MCF 10A (cell line): ENCODE results near the gene PTCD1. TPM values are rescaled to one million over a fixed set of nuclear protein-coding genes. Genes with fewer than 3 reads are reported as not detected.

Experiments used
- BruUV-seq: library from RNA; stranded (reverse); fragments of 400-500 nt; replicated peaks from 2 replicates; lab custom pipeline; 2021; lab: Mats Ljungman, UMichigan
- CTCF ChIA-PET: fragments of 300-600 bp; sonication (Branson Sonifier 250); formaldehyde crosslinking; extraction: SDS; loops from one replicate; lab custom pipeline; 2021; ENCODE audit warnings: antibody characterized with exemption, inconsistent platforms; lab: Yijun Ruan, JAX
- POLR2A ChIA-PET: fragments of 300-600, 350-650 bp; sonication (Branson Sonifier 250); formaldehyde crosslinking; extraction: SDS; loops from one replicate; lab custom pipeline; 2020; ENCODE audit warnings: antibody characterized with exemption, inconsistent platforms; lab: Yijun Ruan, JAX
- DNase-seq: peaks from one replicate; pipeline ENCODE4 v3.0.0-alpha.2; 2018; ENCODE audit not compliant: unreplicated experiment
- H3K27ac Mint-ChIP-seq: one replicate; pipeline ENCODE4 v1.8.0; 2022; ENCODE audit warnings: mild to moderate bottlenecking, low read depth, mixed read lengths; ENCODE audit not compliant: unreplicated experiment
- H3K27me3 Mint-ChIP-seq: one replicate; pipeline ENCODE4 v1.8.0; 2022; ENCODE audit warnings: mixed read lengths; ENCODE audit not compliant: insufficient read depth, unreplicated experiment
- H3K36me3 Mint-ChIP-seq: one replicate; pipeline ENCODE4 v1.8.0; 2022; ENCODE audit warnings: mild to moderate bottlenecking, moderate library complexity, mixed read lengths; ENCODE audit not compliant: insufficient read depth, unreplicated experiment
- H3K4me1 Mint-ChIP-seq: one replicate; pipeline ENCODE4 v1.8.0; 2022; ENCODE audit warnings: mixed read lengths; ENCODE audit not compliant: insufficient read depth, unreplicated experiment
- H3K4me3 Mint-ChIP-seq: one replicate; pipeline ENCODE4 v1.8.0; 2022; ENCODE audit warnings: mild to moderate bottlenecking, moderate library complexity, mixed read lengths; ENCODE audit not compliant: unreplicated experiment
- H3K9me3 Mint-ChIP-seq: one replicate; pipeline ENCODE4 v1.8.0; 2022; ENCODE audit warnings: mixed read lengths; ENCODE audit not compliant: unreplicated experiment
- CTCF ChIP-seq: fragments of 200-600 bp; IDR thresholded peaks from one replicate; pipeline ENCODE4 v1.8.0; 2022; ENCODE audit warnings: antibody characterized with exemption, mild to moderate bottlenecking; ENCODE audit not compliant: unreplicated experiment
- intact Hi-C: fragments of 100-400 bp; cut with micrococcal nuclease; formaldehyde crosslinking; loops from 2 replicates; pipeline ENCODE4 v1.14.1; 2022
- total RNA-seq: library from RNA; stranded (reverse); gene quantifications from 2 replicates; pipeline ENCODE4 v1.2.3, GENCODE V29; 2022

The PTCD1 gene
- total RNA-seq, 1 experiment from 2014 or later, result 4.9 TPM

GRCh38 chr7:99386584-99387238 lies 51.9 kb downstream of the PTCD1 start:
- Mint-ChIP-seq H3K36me3 (peaks cover 66% of the 10 kb centered on the region), H3K9me3 (no peaks in the 10 kb centered on the region), H3K4me3 (no peak overlapping the region), H3K27ac (no peak overlapping the region), H3K4me1 (no peaks in the 10 kb centered on the region), H3K27me3 (no peaks in the 10 kb centered on the region)
- TF ChIP-seq CTCF, result peak; percentile 10
- intact Hi-C loops, result no loop called here
- ChIA-PET CTCF (interaction anchor here (0.6 to 1.1 kb wide), 3 partner anchors 21 to 58 kb away, joined by 3 to 6 read pairs (median 3); no protein-coding TSS in a partner anchor), POLR2A (interaction anchor here (0.8 to 1.2 kb wide), 3 partner anchors 20 to 34 kb away, joined by 4 read pairs; partner anchors contain the start of genes BUD31 and PDAP1)
- no TSS peak for BruUV-seq
- DNase-seq, result peak; percentile 59

- H3K27ac Mint-ChIP-seq, result no peak overlapping the region
- no peaks in the 10 kb centered on the region for H3K27me3 Mint-ChIP-seq
- peaks cover 55% of the 10 kb centered on the region for H3K36me3 Mint-ChIP-seq
- POLR2A ChIA-PET, result no interaction called here
- no TSS peak for BruUV-seq
- no peak for DNase-seq
- intact Hi-C loops, result no loop called here
- peaks cover under 1% of the 10 kb centered on the region for H3K4me1 Mint-ChIP-seq
- no peak for TF ChIP-seq CTCF
- CTCF ChIA-PET, result interaction anchor here (1.1 kb wide), 1 partner anchor 21 kb away, joined by 3 read pairs; no protein-coding TSS in a partner anchor
- H3K4me3 Mint-ChIP-seq, result no peak overlapping the region
- H3K9me3 Mint-ChIP-seq, result no peaks in the 10 kb centered on the region
Measured at GRCh38 chr7:99385564-99385963, 53.0 kb downstream of the PTCD1 start.

GRCh38 chr7:99384523-99384922 lies 54.1 kb downstream of the PTCD1 start:
- ChIA-PET CTCF (no interaction called here), POLR2A (no interaction called here)
- TF ChIP-seq CTCF, result no peak
- H3K27ac Mint-ChIP-seq, result no peak overlapping the region
- no TSS peak for BruUV-seq
- H3K4me1 Mint-ChIP-seq, result peaks cover 11% of the 10 kb centered on the region
- H3K4me3 Mint-ChIP-seq, result no peak overlapping the region
- no peaks in the 10 kb centered on the region for H3K9me3 Mint-ChIP-seq
- intact Hi-C loops, result no loop called here
- H3K27me3 Mint-ChIP-seq, result no peaks in the 10 kb centered on the region
- DNase-seq, result no peak
- H3K36me3 Mint-ChIP-seq, result peaks cover 45% of the 10 kb centered on the region

- Mint-ChIP-seq H3K9me3 (no peaks in the 10 kb centered on the region), H3K36me3 (peaks cover 45% of the 10 kb centered on the region), H3K4me3 (no peak overlapping the region), H3K27ac (no peak overlapping the region), H3K4me1 (peaks cover 17% of the 10 kb centered on the region), H3K27me3 (no peaks in the 10 kb centered on the region)
- intact Hi-C loops, result no loop called here
- DNase-seq, result no peak
- no TSS peak for BruUV-seq
- TF ChIP-seq CTCF, result no peak
- CTCF ChIA-PET, result no interaction called here
- POLR2A ChIA-PET, result no interaction called here
Measured at GRCh38 chr7:99383791-99384370, 54.7 kb downstream of the PTCD1 start.
